DLD1 (cell line): ENCODE measurements around the gene NECTIN3.

Experiments used
- in situ Hi-C: cut with HindIII; loops from 2 replicates; pipeline ENCODE4 v1.10.0; 2017; ENCODE audit warnings: low sequenced_read_pairs

The NECTIN3 gene

GRCh38 chr3:111071257-111072030, at the start of gene NECTIN3:
TSS of gene NECTIN3 (plus strand) at chr3:111071816. CDS start at chr3:111072018, 202 bp downstream.
- in situ Hi-C loops, result no loop called here

- in situ Hi-C loops, result no loop called here
Observed at GRCh38 chr3:111027868-111028267, 43.7 kb upstream of the NECTIN3 start.

- in situ Hi-C loops, result no loop called here
Observed at GRCh38 chr3:111031538-111031937, 40.1 kb upstream of the NECTIN3 start.

GRCh38 chr3:111032677-111033076, 38.9 kb upstream of the NECTIN3 start:
- in situ Hi-C loops, result no loop called here

- in situ Hi-C loops, result no loop called here
Observed at GRCh38 chr3:111033470-111034050, 38.1 kb upstream of the NECTIN3 start.

GRCh38 chr3:111035316-111035715, 36.3 kb upstream of the NECTIN3 start:
- in situ Hi-C loops, result no loop called here

- in situ Hi-C loops, result no loop called here
Observed at GRCh38 chr3:111035902-111036301, 35.7 kb upstream of the NECTIN3 start.

GRCh38 chr3:111040959-111041358, 30.7 kb upstream of the NECTIN3 start:
- in situ Hi-C loops, result no loop called here

GRCh38 chr3:111045564-111045963, 26.1 kb upstream of the NECTIN3 start:
- in situ Hi-C loops, result no loop called here

GRCh38 chr3:111047042-111047441, 24.6 kb upstream of the NECTIN3 start:
- in situ Hi-C loops, result no loop called here

- in situ Hi-C loops, result no loop called here
Observed at GRCh38 chr3:111047812-111048435, 23.7 kb upstream of the NECTIN3 start.

GRCh38 chr3:111051354-111051753, 20.3 kb upstream of the NECTIN3 start:
- in situ Hi-C loops, result no loop called here

GRCh38 chr3:111068574-111068973, 3.0 kb upstream of the NECTIN3 start:
- in situ Hi-C loops, result no loop called here

- in situ Hi-C loops, result no loop called here
Observed at GRCh38 chr3:111069974-111070771, 1.4 kb upstream of the NECTIN3 start.

- in situ Hi-C loops, result no loop called here
Observed at GRCh38 chr3:111070772-111071256, 802 bp upstream of the NECTIN3 start.

GRCh38 chr3:111072031-111072921, 660 bp downstream of the NECTIN3 start:
- in situ Hi-C loops, result no loop called here

- in situ Hi-C loops, result no loop called here
Observed at GRCh38 chr3:111073218-111073617, 1.6 kb downstream of the NECTIN3 start.

GRCh38 chr3:111076732-111077131, 5.1 kb downstream of the NECTIN3 start:
- in situ Hi-C loops, result no loop called here

GRCh38 chr3:111077369-111077768, 5.8 kb downstream of the NECTIN3 start:
- in situ Hi-C loops, result no loop called here

GRCh38 chr3:111080413-111080812, 8.8 kb downstream of the NECTIN3 start:
- in situ Hi-C loops, result no loop called here
